T-helper 1 cell treated with Interleukin-12 subunit alpha and Interleukin-12 subunit beta and Interleukin-4 antibody, amounts not matched to agents 30 ng/mL and 1 ng/mL, for 36 hours (primary cell): ENCODE results near the gene SOCS1. TPM values are rescaled to one million over a fixed set of nuclear protein-coding genes. Genes with fewer than 3 reads are reported as not detected.

Source experiments
- intact Hi-C: fragments of 100-400 bp; cut with micrococcal nuclease; formaldehyde crosslinking; loops from one replicate; pipeline ENCODE4 v1.15.1; 2024
- total RNA-seq: library from RNA; stranded (reverse); gene quantifications from 2 replicates; pipeline ENCODE4 v1.2.3, GENCODE V29; 2022

The SOCS1 gene
- total RNA-seq, 1 donor from 2014 or later = 217 TPM

- intact Hi-C loops = loop anchor here (5.0 to 10.0 kb wide), 5 partner anchors 57 to 665 kb away; partner anchors contain the start of genes CIITA, GSPT1, LITAF and ZC3H7A
Measured at GRCh38 chr16:11249233-11250061, 6.6 kb downstream of the SOCS1 start.

- intact Hi-C loops = no loop called here
Measured at GRCh38 chr16:11248133-11248532, 7.9 kb downstream of the SOCS1 start.

- intact Hi-C loops = no loop called here
Measured at GRCh38 chr16:11245988-11246387, 10.0 kb downstream of the SOCS1 start.

- intact Hi-C loops = no loop called here
Measured at GRCh38 chr16:11245222-11245737, 10.7 kb downstream of the SOCS1 start.

- intact Hi-C loops = loop anchor here (1.0 kb wide), 1 partner anchor 8 kb away; no protein-coding TSS in a partner anchor
Measured at GRCh38 chr16:11242658-11243057, 13.3 kb downstream of the SOCS1 start.

GRCh38 chr16:11241480-11242204 is 14.4 kb downstream of the SOCS1 start:
- intact Hi-C loops = no loop called here

- intact Hi-C loops = no loop called here
Measured at GRCh38 chr16:11240636-11241473, 15.1 kb downstream of the SOCS1 start.

- intact Hi-C loops = no loop called here
Measured at GRCh38 chr16:11239644-11240632, 16.1 kb downstream of the SOCS1 start.

GRCh38 chr16:11238272-11239202 is 17.5 kb downstream of the SOCS1 start:
- intact Hi-C loops = no loop called here

- intact Hi-C loops = no loop called here
Measured at GRCh38 chr16:11236461-11237254, 19.3 kb downstream of the SOCS1 start.

- intact Hi-C loops = no loop called here
Measured at GRCh38 chr16:11235703-11235991, 20.4 kb downstream of the SOCS1 start.

- intact Hi-C loops = loop anchor here (1.0 kb wide), 1 partner anchor 8 kb away; no protein-coding TSS in a partner anchor
Measured at GRCh38 chr16:11234884-11235702, 20.9 kb downstream of the SOCS1 start.

GRCh38 chr16:11233727-11234376 is 22.2 kb downstream of the SOCS1 start:
- intact Hi-C loops = loop anchor here (1.0 to 2.0 kb wide), 8 partner anchors 9 to 269 kb away; no protein-coding TSS in a partner anchor

- intact Hi-C loops = loop anchor here (1.0 to 2.0 kb wide), 7 partner anchors 8 to 268 kb away; no protein-coding TSS in a partner anchor
Measured at GRCh38 chr16:11232852-11233726, 22.9 kb downstream of the SOCS1 start.

GRCh38 chr16:11232302-11232851 is 23.6 kb downstream of the SOCS1 start:
- intact Hi-C loops = loop anchor here (2.0 kb wide), 3 partner anchors 58 to 244 kb away; no protein-coding TSS in a partner anchor
